Hepatocyte (in vitro differentiated cells): ENCODE results near the gene AGXT.

ENCODE experiments used
- CTCF ChIP-seq: fragments of 200-600 bp; sonication (generic); IDR thresholded peaks from 2 replicates; pipeline ENCODE4 v1.5.1; 2016; ENCODE audit warnings: antibody characterized with exemption, mild to moderate bottlenecking; ENCODE audit not compliant: poor library complexity
- EZH2 ChIP-seq: fragments of 200-600 bp; sonication (generic); IDR thresholded peaks from 2 replicates; pipeline ENCODE4 v1.6.1; 2016; ENCODE audit warnings: antibody characterized with exemption, mild to moderate bottlenecking, borderline replicate concordance
- EZH2phosphoT487 ChIP-seq: fragments of 200-600 bp; sonication (generic); IDR thresholded peaks from one replicate; pipeline ENCODE4 v1.6.1; 2018; ENCODE audit warnings: antibody characterized with exemption, mild to moderate bottlenecking, low read depth, moderate library complexity; ENCODE audit not compliant: unreplicated experiment, severe bottlenecking

GRCh38 chr2:240912878-240913809 lies 44.5 kb downstream of the AGXT start:
- TF ChIP-seq CTCF = no peak
- TF ChIP-seq EZH2 = no peak
- TF ChIP-seq EZH2phosphoT487 = no peak
